ENCODE results near the gene SFTPB.

The SFTPB gene

DNA sequence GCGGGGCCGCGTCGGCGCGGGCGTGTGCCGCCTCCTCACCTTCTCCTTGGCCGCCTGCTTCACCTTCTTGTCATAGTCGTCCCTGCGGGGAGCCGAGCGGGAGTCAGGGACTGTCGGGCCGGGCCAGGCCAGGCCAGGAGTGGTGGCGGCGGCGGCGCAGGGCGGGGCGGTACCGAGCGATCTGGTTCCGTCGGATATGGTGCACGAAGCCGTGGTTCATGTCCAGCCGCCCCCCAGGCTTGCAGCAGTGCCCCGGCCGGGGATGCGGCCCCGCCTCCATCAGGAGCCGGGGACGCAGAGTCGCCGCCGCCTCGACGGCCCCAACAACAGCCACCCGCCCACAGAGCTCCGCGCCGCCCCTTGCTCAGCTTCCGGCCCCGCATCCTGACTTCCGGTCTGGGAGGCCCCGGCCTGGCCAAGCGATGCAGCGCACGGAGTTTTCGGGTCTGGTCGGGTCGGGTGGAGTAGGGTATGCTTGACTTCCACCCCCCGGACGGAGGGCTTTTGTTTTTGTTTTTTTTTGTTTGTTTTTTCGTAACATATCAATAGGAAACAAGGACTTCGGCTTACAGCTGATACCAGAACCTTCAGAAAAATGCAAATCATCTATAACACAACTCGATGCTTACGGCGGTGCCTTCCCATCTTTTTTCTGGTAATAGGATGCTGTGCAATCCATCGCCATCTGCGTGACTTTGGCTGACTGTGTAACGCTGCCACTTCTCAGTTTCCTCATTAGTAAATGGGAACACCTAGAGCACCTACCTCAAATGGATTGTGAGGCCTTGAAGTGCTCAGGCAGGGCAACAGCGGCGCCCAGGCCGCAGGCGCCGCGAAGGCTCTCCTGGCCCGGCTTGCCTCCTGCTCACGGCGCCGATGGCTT, 56.1 kb downstream of the SFTPB start, which contains the start of gene C2orf68:
C2orf68 (minus strand) TSS at position 362 of the 883 bp plus-strand sequence; CDS start at position 280, 82 bp downstream.
- peak; percentile 96 for DNase-seq (ENCODE audit: low spot score)

DNA sequence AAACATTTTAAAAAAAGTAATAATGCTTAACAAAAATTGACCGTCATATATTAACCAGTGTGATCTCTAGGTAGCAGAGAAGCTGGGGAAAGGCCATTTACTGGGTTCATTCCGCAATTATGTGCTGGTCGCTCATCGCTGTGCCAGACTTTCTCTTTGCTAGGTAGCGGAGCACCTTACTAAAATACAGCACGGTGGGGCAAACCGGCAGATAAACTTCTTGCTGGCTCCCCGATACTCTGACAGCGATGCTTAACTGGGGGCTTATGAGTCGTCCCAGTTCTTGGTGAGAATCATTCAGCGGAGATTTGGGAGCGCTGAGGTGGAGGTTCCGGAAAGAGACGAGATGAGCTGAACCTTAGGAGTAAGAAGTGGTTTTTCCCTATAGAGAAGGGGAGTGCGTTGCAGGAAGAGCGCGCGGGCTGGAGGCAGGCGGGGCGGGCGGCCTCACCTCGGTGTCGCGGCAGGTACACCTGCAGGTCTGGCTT, 56.7 kb downstream of the SFTPB start:
- DNase-seq (ENCODE audit: low spot score): no peak

Measured in left forelimb (tissue), 1 donor.